Activated CD4-positive, alpha-beta T cell treated with anti-CD3 and anti-CD28 coated beads for 24 hours (primary cell): ENCODE measurements around the gene PRR19.
"Not testable (repeated sequence)": the region's sequence is repeated elsewhere in the genome, so short reads cannot be mapped to it uniquely, and the experiment has no call there.

Source experiments
- DNase-seq, 2 donors: peaks; one replicate each; pipeline ENCODE4 v3.0.0-alpha.2; 2020; ENCODE audit warnings: low read depth in 2 of 2

PRR19 gene

DNA sequence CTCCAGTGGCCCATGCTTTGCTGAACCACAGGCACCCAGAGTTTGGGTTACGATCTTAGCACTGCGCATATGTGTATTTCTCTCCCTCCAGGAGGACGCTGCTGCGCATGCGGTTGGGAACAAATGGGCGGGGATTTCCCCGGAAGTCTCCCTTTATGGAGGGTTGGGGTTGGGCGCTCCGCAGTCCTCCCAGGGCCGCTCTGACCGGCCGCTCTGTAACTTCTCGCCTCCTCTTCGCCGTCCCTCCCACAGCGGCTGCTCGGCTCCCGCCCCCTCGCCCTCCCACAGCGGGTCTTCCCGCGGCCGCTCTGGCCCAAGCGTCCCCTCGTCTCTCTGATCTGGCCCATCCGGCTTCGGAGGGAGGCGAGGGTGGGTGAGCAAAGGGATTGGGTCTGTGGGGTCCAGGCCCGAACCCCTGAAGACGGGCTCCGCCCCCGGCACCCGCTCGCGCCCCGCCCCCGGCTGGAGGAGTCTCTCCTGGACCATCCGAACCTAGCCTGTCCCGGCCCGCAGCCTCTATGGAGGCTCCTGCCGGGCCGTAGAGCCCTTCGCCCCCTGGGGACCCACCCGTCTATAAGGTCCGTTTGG lies 23.5 kb downstream of the PRR19 start, which contains the start of gene MEGF8:
MEGF8 (plus strand) TSS at position 328 of the 588 bp plus-strand sequence. CDS start 609 bp downstream, outside the sequence.
- DNase-seq = peak; percentile 97 to 98

DNA sequence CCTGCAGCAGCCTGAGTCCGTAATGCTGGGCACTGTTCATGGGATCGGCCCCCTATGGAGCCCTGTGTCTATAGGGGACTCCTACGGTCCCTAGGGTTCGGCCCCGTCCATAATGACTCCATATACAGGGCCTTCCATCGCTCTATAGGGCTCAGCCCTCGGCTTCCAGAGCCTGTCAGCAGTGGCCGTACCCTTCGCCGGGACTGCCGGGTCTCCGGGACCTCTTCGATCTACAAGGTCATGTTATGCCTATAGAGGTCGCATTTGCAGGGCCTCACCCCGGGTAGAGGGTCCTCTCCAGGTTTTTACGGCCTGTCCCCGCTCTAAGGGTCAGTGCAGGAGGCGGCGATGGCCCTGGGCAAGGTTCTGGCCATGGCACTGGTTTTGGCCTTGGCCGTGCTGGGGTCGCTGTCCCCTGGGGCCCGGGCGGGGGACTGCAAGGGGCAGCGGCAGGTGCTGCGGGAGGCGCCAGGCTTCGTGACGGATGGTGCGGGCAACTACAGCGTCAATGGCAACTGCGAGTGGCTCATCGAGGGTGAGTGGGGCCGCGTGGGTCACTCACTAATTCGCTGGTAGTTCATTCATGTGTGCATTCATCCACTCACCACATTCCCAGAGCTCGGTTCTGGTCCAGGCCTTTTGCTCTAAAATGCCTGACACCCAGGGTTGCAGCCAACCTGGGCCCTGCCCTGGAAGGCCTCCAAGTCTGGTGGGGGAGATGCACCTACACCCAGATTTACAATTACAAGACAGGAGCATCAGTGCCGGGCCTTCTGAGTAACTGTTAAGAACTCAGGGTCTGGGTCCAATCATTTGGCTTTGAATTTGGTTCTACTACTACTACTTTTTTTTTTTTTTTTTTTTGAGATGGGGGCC lies 24.2 kb downstream of the PRR19 start:
- no peak for DNase-seq

DNA sequence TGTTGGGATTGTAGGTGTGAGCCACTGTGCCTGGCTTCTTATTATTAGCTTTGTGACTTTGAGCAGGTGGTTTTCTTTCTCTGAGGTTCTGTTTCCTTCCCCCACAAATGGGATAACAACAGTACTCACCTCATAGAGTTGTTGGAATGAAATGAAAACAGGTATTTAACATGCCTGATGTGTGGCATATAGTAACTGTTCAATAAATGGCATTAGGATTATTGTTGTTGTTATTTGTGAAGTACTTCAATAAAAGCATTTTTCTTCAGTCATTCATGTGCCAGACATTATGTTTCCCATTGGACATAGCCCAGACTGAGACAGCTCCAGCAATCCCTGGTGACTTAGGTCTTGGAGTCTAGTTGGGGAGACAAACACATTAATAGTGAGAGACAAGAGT lies 25.0 kb downstream of the PRR19 start:
- no peak for DNase-seq

DNA sequence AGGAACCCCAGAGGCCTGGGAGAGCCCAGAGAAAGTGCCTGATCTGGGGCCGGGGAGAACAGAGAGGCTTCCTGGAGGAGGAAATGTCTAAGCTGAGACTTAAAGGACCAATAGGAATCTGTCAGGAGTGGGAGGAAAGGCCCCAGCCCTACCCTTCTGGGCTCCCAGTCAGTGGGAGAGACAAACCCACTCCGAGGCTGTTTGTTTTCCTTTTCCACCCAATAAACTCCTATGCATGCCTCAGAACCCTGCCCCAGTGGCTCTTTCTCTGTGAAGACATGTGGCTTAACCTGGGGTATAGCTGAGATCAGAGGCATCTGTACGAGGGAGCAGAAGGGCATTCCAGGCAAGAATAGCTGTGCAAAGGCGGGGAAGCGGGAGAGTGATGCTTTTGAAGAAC lies 25.4 kb downstream of the PRR19 start:
- no peak for DNase-seq

DNA sequence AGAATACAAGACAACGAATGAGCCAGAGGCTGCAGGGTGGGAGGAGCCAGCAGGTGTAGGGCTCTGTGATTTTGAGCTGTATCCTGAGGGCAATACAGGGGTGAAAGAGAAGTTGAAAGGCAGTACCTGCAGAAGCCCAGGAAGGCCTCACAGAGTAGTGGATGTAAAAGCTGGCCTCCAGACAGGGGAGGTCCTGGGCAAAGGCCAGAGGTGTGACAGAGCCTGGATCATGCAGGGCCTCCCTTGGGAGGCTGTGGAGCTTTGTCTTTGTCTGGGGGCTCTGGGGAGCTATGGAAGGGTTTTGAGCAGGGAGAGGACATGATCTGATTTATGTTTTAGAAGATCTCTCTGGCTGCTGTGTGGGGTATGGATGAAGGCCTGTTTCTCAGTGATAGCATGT lies 26.2 kb downstream of the PRR19 start:
- no peak for DNase-seq

DNA sequence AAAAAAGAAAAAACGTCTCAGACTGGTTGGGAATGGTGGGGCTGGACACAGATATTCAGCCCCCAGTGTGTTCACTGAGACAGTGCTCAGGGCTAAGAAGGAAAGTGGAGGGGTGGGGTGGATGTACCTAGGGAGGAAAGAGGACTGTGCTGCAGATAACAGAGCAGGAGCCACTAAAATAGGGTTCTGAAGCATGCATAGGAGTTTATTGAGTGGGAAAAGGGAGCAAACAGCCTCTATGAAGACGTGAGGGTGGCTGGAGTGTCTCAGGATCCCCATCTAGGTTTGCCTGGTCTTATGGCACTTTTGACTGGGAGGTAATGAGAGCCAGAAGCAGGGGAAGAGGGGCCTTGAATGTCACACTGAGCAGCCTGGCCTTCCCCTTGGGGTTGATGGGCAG lies 26.9 kb downstream of the PRR19 start:
- DNase-seq = no peak

DNA sequence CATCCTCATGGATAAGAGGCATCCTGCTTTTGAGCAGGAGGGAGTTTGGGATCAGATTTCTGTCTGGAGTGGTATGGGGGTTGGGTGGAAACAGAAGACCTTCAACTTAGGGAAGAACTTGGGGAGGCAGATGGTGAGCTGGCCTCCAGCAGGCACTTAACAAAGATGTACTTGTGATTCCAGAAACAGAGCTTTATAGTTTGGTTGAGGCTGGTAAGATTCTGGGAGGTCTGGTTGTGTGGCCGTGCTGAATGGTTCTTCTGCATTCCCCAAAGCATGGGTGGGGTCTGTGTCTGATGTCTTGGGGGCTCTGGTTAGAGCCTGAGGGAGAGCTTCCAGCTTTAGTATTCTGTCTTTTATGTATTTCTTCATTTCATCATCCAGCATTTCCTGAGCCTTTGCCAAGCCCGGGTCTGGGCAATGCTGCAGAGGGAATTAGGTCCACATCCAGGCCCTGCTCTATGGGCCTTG lies 28.3 kb downstream of the PRR19 start:
- DNase-seq = no peak

DNA sequence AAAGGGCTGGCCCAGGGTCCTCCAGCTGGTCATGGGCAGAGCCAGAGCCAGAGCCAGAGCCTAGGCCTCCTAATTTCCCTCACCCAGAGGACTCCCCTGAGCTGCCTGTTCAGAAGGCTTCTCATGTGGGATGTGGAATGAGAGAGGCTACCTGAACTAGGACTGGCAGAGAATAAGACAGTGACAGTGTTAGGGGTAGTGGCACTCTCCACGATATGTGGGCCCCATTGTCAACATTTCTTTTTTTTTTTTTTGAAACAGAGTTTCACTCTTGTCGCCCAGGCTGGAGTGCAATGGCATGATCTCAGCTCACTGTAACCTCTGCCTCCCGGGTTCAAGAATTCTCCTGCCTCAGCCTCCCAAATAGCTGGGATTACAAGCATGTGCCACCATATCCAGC lies 29.4 kb downstream of the PRR19 start:
- DNase-seq = not testable (repeated sequence)

DNA sequence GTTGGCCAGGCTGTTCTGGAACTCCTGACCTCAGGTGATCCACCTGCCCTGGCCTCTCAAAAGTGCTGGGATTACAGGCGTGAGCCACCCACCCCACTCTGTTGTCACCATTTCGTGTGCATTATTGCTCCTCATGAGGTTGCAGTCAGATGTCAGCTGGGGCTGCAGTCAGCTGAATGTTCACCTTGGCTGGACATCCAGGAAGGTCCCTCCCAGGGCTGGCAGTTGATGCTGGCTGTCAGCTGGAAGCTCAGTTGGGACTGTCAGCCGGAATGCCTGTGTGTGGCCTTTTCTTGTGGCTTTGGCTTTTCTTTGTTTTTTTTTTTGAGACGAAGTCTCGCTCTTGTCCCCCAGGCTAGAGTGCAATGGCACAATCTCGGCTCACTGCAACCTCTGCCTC lies 30.1 kb downstream of the PRR19 start:
- DNase-seq = no peak

DNA sequence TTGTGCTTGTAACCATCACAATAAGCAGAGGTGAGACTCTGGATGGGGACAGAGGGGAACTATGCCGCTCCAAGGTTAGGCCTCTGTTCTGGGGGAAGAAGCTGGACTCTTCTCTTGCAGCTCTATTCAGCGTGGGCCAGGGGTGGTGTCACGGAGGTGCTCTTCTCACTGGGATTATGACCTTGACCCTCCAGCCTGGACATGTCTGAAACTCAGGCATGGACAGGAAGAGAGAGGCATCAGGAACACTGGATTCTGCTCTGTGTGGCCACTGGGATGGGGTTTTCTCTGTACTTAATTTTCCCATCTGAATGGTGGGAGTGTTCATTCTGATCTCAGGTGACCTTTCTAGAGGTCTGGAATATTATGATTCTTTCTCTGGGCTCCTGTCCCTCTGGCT lies 31.1 kb downstream of the PRR19 start:
- DNase-seq = no peak

DNA sequence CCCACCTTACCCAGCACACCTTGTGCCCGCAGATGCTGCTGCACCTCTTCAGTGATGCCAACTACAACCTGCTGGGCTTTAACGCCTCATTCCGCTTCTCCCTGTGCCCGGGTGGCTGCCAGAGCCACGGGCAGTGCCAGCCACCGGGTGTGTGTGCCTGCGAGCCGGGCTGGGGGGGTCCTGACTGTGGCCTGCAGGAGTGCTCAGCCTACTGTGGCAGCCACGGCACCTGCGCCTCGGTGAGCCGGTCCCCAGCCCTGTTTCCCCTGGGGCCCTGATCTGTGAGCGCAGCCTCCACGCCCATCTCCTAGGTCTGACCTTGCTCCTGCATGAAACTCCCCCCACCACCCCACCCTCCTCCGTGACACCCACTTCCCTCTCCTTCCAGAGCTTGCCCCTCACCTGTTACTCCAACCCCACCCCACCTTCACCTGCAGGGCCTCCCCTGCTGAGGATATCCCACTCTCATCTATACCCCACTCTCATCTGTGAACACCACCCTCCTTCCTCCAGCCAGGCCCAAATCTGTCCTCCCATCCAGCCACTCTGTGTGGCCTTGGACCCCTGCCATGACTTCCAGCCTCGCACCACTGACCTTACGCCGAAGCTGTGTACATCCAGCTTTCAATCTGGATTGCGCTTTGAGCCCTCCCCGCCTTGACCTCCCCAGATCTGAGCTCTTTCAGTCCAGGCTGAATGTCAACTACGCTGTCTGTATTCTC lies 32.2 kb downstream of the PRR19 start:
- no peak for DNase-seq

DNA sequence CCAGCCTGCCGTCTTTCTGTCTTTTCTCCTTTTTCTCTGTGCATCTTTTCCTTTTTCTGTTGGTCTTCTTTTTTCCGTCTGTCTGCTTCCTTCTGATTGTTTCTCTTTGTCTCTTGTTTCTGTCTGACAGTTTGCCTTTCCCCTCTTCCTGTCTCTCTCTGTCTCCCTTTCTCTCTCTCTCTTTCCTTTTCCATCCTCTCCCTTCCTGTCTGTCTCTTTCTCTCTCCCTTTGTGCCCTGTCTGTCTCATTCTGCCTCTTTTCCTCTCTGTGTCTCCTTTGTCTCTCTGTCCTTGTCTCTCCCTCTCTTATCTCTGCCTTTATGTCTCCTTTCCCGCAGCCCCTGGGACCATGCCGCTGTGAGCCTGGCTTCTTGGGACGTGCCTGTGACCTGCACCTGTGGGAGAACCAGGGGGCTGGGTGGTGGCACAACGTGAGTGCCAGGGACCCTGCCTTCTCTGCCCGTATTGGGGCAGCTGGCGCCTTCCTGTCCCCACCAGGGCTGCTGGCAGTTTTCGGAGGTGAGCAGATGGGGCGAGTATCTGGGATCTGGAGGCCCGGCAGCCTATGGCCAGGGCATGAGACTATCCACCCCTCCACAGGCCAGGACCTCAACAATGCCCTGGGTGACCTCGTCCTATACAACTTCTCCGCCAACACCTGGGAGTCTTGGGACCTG lies 32.9 kb downstream of the PRR19 start:
- no peak for DNase-seq

DNA sequence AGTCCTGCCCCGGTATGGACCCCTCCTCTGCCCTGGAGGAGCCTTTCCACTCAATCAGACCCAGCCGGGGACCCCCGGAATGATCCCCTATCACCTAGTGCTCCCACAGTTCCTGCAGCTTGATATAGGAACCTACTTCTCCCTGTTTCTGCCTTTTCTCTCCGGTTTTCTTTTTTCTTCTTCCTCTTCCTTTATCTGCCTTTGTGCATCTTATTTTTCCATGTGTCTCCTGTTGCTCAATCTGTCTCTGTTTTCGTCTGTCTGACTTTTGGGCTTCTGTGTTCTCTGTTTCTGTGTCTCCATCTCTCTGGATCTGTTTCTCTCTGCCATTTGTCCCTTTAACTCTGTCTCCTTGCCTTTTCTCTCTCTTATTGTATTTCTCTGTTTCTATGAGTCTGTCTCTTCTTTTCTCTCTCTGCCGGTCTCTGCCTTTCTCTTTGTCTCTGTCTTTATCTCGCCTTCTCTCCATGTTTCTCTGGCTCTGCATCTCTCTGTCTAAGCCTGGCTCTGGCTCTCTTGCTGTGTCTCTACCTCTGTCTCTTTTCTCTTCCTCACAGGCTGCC lies 33.5 kb downstream of the PRR19 start:
- DNase-seq = no peak

DNA sequence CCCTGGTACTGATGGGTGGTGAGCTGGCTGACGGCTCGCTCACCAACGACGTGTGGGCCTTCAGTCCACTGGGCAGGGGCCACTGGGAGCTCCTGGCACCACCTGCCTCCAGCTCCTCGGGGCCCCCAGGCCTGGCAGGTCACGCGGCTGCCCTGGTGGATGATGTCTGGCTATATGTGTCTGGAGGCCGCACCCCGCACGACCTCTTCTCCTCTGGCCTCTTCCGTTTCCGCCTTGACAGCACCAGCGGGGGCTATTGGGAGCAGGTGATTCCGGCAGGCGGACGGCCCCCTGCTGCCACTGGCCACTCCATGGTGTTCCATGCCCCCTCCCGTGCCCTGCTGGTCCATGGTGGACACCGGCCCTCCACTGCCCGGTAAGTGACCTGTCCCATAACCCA lies 34.0 kb downstream of the PRR19 start:
- DNase-seq = no peak

DNA sequence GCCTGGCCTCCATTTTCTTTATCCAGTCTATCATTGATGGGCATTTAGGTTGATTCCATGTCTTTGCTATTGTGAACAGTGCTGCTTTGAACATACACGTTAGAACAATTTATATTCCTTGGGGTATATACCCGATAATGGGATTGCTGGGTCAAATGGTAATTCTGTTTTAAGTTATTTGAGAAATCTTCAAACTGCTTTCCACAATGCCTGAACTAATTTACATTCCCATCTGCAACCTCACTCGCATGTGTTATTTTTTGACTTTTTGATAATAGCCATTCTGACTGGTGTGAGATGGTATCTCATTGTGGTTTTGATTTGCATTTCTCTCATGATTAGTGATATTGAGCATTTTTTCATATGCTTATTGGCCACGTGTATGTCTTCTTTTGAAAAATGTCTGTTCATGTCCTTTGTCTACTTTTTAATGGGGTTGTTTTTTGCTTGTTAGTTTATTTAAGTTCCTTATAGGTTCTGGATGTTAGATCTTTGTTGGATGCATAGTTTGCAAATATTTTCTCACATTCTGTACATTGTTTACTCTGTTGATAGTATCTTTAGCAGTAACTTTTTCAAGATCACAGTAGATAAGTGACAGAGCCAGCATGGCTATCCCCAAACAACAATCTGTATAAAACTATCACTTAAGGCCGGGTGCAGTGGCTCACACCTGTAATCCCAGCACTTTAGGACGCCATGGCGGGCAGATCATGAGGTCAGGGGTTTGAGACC lies 37.4 kb downstream of the PRR19 start:
- DNase-seq = not testable (repeated sequence)

DNA sequence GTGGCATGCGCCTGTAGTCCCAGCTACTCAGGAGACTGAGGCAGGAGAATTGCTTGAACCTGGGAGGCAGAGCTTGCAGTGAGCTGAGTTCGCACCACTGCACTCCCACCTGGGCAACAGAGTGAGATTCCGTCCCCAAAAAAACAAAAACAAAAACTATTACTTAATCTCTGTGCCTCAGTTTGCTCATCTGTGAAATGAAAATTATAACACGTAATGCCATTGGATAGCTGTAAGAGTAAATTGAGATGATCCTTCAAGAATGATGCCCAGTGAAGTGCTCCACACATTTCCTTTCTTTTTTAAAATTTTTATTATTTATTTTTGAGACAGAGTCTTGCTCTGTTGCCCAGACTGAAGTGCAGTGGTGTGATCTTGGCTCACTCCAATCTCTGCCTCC lies 38.0 kb downstream of the PRR19 start:
- DNase-seq = not testable (repeated sequence)

DNA sequence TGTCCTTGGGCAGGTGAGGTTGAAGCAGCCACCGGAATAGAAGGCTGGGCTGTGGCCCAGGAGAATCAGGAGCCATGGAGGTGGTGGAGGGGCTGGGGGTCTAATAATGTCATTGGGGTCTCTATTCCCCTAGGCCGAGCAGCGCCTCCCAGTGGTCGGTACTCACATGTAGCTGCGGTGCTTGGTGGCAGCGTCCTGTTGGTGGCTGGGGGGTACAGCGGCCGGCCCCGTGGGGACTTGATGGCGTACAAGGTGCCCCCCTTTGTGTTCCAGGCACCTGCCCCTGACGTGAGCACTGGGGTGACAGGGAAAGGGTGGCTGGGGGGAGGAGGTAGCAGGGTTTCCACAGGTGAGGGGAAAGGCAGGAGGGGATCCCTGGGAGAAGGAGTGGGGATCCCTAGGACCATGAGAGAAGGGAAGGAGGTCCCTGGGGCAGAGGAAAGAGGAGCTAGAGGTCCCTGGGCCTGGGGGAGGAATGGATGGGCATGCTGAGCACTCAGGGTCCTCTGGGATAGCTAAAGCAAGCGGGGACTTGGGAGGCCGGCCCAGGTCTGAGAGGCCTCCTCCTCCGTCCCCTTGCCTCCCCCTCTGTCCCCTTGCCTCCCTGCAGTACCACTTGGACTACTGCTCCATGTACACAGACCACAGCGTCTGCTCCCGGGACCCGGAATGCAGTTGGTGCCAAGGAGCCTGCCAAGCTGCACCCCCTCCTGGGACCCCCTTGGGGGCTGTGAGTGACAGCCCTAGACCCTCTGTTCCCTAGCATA lies 41.6 kb downstream of the PRR19 start:
- DNase-seq = no peak

DNA sequence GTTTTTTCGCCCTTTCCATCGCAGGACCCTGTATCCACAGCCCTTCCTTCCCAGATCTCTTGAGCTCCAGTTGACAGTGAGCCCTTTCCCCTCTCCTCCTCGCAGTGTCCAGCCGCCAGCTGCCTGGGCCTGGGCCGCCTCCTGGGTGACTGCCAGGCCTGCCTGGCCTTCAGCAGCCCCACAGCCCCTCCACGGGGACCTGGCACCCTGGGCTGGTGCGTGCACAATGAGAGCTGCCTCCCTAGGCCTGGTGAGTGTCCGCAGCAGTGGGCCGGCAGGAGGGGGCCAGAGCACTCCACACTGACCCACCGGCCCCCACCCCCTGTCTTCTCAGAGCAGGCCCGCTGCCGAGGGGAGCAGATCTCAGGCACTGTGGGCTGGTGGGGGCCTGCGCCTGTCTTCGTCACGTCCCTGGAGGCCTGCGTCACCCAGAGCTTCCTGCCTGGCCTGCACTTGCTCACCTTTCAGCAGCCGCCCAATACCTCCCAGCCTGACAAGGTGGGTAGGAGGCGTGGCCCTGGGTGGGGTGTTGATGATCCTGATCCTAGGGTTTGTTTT lies 42.5 kb downstream of the PRR19 start:
- no peak for DNase-seq

DNA sequence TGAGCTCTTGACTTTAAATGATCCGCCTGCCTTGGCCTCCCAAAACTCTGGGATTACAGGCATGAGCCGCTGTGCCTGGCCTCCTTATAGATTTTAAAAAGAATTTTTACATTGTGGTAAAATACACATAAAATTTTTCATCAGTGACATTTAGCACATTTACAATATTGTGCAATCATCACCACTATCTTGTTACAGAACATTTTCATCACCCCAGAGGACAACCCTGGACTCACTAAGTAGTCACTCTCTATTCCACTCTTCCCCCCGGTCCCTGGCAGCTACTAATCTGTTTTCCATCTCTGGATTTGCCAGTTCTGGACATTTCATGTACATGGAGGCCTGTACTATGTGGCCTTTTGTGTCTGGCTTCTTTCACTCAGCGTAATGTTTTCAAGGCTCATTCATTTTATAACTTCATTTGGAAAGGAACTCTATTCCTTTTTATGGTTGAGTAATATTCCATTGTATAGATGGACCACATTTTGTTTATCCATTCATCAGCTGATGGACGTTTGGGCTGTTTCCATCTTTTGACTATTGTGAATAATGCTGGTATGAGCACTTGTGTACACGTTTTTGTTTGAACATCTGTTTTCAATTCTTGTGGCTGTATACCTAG lies 43.4 kb downstream of the PRR19 start:
- DNase-seq = no peak
